GM19035 (cell line): Measurements from ENCODE around the gene ANKS1B.

Experiments
- ATAC-seq: cut with Tn5 transposase; IDR thresholded peaks from one replicate; pipeline ENCODE4 v1.9.1; 2021; ENCODE audit not compliant: unreplicated experiment

Gene ANKS1B

GRCh38 chr12:98719515-98720504 lies 1264.9 kb downstream of the ANKS1B start:
- ATAC-seq: no peak

- ATAC-seq: no peak
Observed at GRCh38 chr12:98714426-98714825, 1270.3 kb downstream of the ANKS1B start.

- no peak for ATAC-seq
Observed at GRCh38 chr12:98709022-98709421, 1275.7 kb downstream of the ANKS1B start.

- no peak for ATAC-seq
Observed at GRCh38 chr12:98701166-98701565, 1283.6 kb downstream of the ANKS1B start.

GRCh38 chr12:98699586-98699985 lies 1285.2 kb downstream of the ANKS1B start:
- no peak for ATAC-seq

- ATAC-seq: peak; percentile 85
Observed at GRCh38 chr12:98698603-98699463, 1285.9 kb downstream of the ANKS1B start.

GRCh38 chr12:98697209-98697608 lies 1287.5 kb downstream of the ANKS1B start:
- ATAC-seq: no peak

- no peak for ATAC-seq
Observed at GRCh38 chr12:98696036-98696646, 1288.6 kb downstream of the ANKS1B start.

GRCh38 chr12:98691351-98691750 lies 1293.4 kb downstream of the ANKS1B start:
- ATAC-seq: no peak

GRCh38 chr12:98686603-98687002 lies 1298.1 kb downstream of the ANKS1B start:
- no peak for ATAC-seq
